DMS 273 treated with DMSO at 0.1 percent for 48 hours (cell line): Measurements from ENCODE around the gene NAGA.
"Not testable (repeated sequence)": the region's sequence is repeated elsewhere in the genome, so short reads cannot be mapped to it uniquely, and the experiment has no call there.

ENCODE experiments used
- DNase-seq: peaks from one replicate; lab custom pipeline; 2025; lab: John Stamatoyannopoulos, UW

Gene NAGA

DNA sequence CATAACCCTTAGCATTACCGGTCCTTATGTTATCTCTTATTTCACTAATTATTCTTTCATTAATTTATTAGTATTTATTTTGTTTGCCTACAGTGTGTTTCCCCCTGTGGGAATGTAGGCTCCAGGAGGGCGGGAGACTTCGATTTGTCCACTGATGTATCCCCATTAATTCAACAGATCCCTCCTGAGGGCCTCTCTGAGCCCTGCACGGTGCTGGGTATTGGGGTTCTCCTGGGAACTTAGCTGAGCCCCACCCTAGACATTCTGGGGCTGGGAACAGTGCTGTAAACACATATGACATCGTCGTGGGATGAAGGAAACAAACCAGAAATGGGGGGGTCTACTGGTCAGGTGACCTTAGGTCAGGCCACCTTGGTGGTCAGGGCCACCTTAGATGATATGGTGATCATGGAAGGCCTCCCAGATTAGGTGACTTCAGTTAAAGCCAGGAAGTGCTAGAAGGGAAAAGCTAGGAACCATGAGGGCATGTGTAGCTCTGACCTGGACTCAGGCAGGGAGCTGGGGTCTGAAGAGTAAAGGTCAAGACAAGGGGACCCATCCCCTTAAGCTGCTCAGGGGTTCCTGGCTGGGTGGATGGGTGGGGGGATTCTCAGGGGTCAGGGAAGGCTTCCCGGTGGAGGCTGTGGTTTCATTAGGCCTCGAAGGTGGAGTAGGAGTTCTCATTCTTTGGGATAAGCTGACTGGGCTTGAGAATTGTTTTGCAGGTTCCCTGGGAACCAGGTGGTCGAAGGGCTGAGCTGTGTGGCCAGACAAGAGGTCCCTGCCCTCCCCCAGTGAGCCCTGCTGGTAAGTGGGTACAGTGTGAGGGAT lies 4.4 kb upstream of the NAGA start:
- no peak for DNase-seq

DNA sequence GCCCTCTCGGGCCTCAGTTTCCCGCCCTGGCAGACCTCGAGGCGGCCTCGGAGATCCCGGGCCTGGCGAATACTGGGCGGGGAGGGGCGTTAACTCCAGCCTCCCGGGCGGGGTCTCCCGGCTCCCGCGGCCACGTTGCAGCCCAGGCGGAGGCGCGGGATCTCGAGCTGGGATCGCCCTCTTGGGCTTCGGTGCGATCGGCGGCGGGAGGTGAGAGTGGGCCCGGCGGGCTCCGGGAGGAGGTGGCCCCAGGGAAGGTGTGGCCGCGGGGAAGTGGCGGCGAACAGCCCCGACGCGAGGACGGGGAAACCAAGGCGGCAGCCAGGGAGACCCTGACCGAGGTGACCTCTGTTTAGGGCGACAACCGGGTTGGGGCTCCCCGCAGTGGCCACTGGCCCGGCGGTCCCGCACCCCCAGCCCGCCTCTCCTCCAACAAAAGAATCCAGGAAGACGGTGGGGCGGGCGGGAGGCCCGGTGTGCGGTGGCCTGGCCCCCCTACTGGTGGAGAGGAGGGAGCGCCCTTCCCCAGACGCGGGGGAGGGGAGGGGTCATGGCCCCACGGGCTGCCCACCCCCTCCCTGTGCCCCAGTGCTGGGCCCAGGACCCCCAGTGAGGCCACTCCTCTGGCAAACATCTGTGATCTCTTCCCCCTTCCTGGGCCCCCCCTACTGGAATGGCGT lies 3.7 kb upstream of the NAGA start, which contains the start of gene PHETA2:
Gene PHETA2, plus strand, starts transcription at position 117 of the 680 bp plus-strand sequence. CDS start 3,046 bp downstream, outside the sequence.
- DNase-seq = no peak

DNA sequence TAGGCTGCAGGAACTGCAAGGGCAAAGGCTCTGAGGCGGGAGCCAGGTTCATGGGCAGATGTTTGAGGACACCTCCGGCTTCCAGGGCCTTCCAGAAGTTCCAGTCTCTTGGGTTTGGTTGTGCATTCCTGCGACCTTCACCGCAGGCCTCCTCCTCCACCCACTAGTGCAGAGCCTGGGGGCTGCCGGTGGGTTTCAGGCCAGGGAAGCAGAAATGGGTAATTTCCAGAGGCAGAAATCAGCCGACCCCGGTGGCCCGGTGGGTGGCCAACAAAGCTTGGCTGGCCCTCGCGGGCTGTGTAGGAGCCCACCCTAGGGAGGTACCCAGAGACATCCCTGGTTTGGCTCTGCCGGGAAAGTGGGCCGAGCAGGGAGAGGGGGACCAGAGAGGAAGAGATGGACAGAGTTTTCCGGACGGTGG lies 3.0 kb upstream of the NAGA start:
- DNase-seq = no peak

DNA sequence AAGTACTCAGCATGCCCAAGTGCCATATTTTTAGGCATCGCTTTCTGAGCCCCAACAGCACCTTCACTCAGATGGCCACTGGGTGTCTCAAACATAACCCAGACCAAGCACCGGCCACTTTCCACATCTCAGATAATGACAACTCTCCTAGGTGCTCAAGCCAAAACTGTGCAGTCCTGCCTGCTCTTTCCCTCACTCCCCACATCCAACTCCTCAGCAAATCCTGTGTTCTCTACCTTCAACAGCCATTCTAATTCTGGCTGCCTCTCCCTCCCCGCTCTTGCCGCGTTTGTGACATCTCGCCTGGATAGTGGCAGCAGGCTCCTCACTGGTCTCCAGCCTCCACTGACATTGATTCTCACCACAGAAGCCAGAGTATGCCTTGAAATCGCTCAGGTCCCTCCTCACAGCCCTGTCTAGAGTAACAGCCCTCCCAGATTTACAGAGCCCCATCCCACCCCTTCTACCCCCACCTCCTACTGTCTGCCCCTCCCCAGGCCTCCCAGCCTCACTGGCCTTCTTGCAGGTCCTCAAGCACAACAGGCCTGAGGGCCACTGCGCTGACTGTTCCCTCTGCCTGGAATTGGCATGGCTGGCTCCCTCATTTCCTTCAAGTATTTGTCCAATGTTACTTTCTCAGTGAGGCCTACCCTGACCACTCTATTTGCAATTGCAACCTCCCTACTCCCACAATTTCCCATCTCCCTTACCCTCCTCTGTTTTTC lies 2.2 kb upstream of the NAGA start:
- no peak for DNase-seq

DNA sequence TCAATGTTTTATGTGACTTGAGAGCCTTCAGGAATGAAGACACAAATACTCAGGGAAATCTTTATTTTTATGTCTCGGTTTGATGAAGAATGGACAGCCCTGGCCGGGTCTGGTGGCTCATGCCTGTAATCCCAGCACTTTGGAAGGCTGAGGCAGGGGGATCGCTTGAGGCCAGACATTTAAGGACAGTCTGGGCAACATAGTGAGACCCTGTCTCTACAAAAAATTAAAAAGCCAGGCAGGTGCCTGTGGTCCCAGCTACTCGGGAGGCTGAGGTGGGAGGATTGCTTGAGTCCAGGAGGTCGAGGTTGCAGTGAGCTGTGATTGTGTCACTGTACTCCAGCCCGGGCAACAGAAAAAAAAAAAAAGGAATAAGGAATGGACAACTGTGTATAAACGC lies 896 bp upstream of the NAGA start:
- not testable (repeated sequence) for DNase-seq

DNA sequence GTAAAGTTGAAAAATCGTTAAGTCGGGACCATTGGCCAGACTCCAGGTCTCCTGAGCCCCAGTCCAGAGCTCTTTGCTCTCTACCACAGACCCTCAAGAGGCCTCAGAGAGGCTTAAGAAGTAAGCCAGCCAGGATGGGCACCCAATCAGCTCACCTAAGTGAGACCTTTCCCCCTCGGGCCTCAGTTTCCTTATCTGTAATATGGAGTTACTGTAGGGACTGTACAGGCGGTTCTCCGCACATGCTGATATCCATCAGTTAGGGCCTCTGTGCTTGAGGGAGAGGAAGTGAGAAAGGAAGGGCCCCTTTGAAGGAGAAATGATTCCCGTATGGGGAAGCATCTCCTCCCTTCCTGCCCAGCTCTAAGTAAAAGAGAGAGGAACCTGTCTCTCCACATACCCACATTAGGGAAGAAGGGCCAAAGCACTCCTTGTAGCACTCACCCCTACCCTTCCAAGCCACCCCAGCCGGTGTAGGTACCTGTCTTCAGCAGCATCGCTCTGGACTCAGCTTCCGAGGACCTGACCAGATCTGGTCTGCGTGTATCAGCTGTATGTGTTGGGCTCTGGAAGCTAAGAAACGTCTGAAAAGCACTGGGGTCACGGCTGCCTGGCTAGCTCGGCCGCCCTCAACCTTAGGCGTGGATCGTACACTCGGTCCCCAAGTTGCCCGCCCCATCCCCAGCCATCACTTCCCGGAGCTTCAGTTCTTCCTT lies 653 bp downstream of the NAGA start:
- no peak for DNase-seq

DNA sequence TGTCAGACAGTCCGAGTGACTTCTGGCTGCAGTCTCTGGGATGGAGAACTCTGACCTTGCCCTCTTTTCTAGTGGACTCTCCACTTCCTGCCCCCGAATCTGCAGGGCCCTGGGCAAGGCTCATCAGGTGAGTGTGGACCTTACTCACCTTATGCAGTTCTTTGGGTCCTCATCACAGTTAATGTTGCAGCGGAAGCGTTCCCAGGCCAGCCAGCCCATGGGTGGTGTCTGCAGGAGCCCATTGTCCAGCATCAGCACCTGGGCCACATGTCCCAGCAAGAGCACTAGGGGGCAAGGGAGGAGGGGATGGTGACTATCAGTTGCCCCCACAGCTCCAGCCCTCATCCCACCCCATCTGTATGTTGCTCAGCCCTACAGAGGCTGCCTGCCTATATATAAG lies 2.3 kb downstream of the NAGA start:
- DNase-seq = no peak

DNA sequence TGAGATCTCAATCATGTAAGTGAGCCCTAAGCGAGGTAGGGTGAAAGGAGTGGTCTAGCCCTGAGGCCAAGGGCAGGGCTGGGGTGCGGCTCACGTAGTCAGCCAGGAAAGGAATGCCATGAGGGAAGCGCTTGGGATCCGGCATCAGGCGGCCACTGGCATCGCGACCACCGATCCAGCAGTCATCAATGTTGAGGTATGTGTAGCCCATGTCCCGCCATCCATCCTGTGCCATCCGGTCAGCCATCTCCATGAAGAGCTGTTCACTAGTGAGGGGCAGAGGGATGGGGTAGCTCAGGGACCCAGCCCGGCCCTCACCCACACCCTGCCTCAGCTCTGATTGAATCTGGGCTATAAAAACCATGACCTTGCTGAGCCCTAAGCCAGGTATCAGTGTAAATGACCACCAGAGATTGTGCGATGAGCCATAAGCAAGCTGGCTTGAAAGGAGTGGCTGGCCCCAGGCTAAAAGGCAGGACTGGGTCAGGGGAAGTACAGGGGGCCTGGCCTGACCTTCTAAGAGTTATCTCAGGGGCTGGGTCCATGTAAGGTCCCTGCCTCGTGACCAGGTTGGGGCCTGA lies 2.9 kb downstream of the NAGA start:
- DNase-seq = no peak

DNA sequence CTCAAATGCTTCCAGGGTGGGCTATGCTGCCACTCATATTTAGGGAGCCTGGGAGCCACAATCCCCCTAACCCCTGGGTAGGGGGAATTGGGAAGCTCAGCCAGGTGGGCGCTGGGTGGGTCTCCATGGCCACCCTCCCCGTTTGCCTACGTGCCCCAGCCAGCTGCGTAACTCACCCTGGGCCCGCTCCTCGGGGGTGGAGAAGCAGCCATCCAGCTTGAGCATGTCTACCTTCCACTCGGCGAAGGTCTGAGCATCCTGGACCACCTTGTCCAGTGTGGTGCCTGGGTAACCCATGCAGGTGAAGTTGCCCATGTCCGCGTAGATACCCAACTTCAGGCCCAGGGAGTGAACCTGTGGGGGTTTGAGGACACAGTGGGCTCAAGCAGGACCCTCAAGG lies 3.7 kb downstream of the NAGA start:
- no peak for DNase-seq

DNA sequence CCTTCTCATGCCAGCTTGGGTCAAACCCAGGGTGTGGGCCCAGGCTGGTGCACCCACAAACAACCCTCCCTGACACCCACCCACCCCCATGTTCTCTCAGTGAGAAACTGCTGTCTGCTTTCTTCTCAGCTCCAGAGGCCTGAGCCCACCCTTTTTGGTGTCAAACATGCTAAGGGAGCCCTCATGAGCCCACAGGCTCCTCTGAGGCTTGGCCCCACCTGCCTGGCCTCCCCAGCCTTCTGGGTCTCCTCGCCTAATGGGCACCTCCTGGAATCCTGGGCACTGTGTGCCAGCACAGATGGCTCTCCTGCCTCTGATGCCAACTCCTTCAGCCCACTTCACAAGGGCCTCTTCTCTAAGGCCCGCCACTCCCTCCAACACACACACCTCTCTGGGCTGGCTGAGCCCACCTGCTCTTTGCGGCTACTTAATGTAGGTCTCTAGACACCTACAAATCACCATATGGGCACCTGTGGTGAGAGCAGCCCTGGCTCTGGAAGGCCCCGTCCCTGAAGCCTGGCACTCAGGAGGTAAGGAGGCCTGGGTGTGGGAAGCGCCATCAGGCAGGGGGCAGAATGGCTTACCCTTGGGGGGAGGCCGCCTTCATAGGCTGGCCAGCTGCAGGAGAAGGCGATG lies 4.4 kb downstream of the NAGA start:
- no peak for DNase-seq

DNA sequence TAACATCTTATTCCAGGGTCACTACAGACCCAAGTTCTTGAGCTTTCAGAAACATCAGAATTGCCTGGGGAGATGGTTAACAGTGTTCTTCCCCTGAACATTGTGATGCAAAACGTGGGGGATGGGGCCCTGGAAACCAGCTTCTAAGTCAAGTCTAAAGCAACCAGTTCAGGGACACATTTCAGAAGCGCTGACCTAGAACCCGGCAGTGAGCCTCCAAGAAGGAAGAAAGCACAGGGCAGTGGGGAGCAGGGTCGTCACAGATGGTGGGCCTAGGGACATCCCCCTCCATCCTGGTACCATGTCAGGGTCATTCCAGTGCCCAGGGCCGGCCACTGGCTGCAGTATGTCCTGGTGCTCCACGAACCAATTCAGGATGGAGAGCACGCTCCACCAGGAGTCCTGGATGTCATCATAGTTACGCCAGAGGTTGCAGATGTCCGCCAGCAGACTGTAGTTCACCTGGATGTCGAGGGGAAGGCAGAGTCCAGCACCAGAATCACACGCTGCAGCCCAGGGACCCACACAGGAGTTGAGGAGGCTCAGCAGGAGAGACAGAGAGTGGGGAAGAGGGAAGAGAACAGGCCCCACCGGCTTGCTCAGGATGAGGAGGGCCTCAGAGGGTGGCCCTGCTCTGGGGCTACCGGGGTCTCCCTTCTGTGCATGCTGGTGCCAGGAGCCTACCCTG lies 5.0 kb downstream of the NAGA start:
- no peak for DNase-seq

DNA sequence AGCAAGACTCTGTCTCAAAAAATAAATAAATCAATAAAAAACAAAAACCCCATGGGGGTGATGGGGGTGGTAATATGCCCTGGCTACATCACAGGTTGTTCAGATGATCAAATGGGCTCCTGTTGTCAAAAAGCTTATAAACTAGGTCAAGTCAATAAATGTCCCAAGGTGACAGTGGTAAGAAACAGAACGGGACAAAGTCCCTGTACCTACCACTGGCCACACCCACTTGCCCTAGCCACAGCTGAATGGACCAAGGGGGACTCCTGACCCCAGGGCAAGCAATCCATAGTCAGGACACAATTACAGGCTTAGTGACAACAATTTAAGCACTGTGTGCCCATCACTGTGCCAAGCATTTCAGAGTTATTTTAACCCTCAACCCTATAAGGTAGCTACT lies 6.0 kb downstream of the NAGA start:
- DNase-seq = no peak

DNA sequence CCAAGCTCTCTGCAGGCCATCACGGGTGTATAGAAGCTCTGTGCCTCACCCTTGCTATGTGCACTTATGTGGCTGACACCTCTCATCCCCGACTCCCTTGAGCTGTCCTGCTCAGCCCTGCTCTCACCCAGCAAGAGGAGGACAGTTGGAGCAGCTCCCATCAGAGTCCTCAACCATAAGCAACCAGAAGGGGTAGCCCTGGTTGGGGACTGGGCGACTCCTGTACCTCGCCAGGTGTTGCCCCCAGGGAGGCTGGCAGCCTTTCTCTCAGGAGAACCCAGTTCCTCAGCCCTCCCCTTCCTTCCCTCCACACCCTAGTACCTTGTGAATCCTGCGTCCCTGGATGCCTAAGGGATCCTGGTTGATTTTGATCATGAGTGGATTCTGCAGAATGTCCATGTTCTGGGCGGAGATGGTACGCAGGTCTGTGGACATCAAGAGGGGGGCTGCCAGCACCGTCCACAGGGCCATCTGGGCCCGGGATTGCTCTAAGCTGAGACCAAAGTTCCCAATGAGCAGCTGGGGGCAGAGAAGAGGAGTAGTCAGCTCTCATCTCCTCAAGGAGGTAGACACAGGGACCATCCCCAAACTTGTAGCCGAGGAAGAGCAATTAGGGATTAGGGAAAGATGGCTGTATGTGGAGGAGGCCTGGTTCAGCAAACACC lies 8.0 kb downstream of the NAGA start:
- DNase-seq = no peak

DNA sequence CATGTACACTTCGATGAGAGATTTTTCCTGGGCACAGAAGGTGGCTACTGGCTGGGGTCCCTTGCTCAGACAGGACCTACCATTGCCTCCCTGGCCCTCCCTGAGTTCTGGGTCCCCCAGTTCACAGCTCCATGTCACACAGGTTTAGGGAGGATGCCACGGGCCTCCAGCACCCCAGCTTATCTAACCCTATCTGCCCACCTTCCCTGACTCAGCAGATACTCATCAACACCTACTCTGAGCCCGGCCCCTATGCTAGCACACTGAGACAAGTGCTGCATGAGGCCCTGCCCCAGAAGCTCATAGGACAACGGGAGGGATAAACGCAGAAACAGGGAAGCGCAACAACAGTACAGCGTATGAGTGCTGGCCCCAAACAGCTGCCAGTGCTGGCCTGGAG lies 9.6 kb downstream of the NAGA start:
- no peak for DNase-seq

DNA sequence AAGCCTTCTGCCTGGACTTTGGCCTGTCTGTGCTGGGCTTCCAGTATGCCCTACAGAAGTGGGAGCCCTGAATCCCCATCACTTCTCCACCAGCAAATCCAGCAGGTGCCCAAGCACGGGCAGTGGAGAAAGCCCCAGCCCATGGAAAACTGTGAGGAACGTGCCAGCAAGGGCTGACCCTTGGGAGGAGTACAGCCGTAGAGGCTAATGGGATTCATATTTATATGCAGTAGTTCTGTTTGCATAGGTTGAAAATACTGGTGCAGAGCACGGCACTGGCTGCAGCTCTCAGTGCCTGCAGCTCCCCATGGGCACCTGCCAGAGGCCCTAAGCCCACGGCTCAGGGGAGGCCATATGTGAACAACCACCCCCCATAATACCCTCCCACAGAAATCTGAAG lies 10.1 kb downstream of the NAGA start:
- DNase-seq = no peak

DNA sequence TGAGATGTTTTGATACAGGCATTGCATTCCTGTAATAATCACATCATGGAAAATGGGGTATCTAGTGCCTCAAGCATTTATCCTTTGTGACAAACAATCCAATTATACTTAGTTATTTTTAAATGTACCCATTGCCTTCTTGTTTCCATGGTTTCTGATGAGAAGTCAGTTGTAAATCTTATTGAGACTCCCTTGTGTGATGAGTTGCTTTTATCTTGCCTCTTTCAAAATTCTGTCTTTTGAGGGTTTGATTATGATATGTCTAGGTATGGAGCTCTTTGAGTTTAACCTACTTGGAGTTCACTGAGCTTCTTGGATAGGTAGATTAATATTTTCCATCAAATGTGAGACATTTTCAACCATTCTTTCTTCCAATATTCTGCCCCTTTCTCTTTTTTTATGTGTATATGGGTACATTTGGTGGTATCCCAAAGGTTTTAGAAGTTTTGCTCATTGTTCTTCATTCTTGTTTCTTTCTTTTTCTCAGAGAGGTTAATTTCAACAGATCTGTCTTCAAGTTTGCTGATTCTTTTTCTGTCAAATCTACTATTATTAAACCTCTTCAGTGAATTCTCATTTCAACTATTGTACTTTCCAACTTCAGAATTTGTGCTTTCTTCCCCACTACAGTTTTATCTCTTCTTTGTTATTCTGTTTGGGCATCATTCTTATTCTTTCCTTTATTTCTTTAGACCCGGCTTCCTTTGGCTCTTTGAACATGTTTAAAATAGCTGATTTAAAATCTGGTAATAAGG lies 13.7 kb downstream of the NAGA start:
- DNase-seq = no peak

DNA sequence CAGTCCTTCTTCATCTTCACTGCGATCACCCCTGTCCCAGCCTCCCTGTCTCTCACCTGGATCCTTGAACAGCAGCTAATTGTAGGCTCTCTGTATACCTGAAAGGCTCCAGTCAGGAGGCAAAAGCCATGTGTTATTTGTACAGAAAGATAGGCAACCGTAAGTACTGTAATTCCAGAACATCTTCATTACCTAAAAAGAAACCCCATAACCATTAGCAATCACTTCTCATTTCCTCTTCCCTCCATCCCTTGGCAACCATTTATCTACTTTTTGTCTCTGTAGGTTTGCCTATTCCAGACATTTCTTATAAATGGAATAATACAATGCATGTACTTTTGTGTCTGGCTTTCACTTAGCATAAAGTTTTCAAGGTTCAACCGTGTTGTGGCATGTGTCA lies 17.8 kb downstream of the NAGA start:
- DNase-seq = no peak

DNA sequence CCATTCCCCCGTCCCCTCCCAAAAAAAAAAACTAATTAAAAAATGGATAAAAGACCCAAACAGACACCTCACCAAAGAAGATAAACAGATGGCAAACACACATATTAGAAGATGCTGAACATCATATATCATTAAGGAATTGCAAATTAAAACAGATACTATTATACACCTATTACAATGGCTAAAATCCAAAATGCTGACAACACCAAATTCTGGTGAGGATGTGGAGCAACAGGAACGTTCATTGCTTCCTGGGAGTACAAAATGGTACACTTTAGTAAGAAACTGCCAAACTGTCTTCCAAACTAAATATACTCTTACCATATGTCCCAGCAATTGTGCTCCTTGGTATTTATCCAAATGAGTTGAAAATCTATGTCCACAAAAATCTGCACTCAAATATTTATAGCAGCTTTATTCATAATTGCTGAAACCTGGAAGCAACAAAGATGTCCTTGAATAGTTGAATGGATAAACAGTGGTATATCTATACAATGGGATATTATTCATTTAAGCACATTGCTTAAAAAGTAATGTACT lies 19.9 kb downstream of the NAGA start:
- no peak for DNase-seq

DNA sequence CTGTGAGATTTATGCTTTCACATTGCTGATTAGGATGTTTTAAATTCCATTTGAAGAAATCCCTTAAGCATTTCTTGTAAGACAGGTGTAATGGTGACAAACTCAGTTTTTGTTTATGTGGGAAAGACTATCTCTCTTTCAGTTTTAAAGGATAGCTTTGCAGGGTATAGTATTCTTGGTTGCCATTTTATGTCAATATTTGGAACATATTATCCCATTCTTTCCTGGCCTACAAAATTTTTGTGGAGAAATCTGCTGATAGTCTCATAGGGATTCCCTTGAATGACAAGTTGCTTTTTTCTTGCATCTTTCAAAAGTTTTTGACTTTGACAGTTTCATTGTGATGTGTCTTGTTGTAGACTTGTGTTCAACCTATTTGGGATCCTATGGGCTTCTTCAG lies 28.8 kb downstream of the NAGA start:
- no peak for DNase-seq
